HEK293 (cell line): ENCODE data around the gene LANCL2.
A peak's percentile ranks its signal among the peaks of the same experiment; 100 is the strongest.
"Not testable (repeated sequence)": the region's sequence is repeated elsewhere in the genome, so short reads cannot be mapped to it uniquely, and the experiment has no call there.

ENCODE experiments used
- CTCF ChIA-PET: fragments of 350-600 bp; formaldehyde crosslinking; extraction: SDS; loops from one replicate; lab custom pipeline; 2021; ENCODE audit warnings: antibody characterized with exemption; lab: Yijun Ruan, JAX
- POLR2A ChIA-PET: fragments of 300-600 bp; formaldehyde crosslinking; extraction: SDS; loops from one replicate; lab custom pipeline; 2020; ENCODE audit warnings: antibody characterized with exemption, inconsistent platforms; lab: Yijun Ruan, JAX
- H3K27ac ChIP-seq: fragments of 200-500 bp; sonication (Bioruptor generic); 2 replicates; pipeline ENCODE4 v1.5.1; 2014; ENCODE audit warnings: low read depth, low read length, control low read depth, inconsistent platforms; ENCODE audit errors: extremely low read depth
- H3K36me3 ChIP-seq, 2 experiments: fragments of 200-500 bp in 1 of 2; sonication (Bioruptor generic) in 1 of 2; 1 replicate in 1 of 2; 2 replicates in 1 of 2; pipeline ENCODE4 v1.5.1; 2014 to 2017; ENCODE audit warnings: inconsistent platforms in 2 of 2, low read length in 2 of 2; ENCODE audit not compliant: control insufficient read depth in 2 of 2, insufficient read depth in 1 of 2
- H3K4me1 ChIP-seq: fragments of 200-500 bp; sonication (Bioruptor generic); 2 replicates; pipeline ENCODE4 v1.5.1; 2014; ENCODE audit warnings: mild to moderate bottlenecking, low read length, inconsistent platforms; ENCODE audit not compliant: control insufficient read depth, insufficient read depth
- H3K4me3 ChIP-seq: 2 replicates; pipeline ENCODE4 v1.5.1; 2011; ENCODE audit warnings: low read depth, mild to moderate bottlenecking, control low read depth, low read length, moderate library complexity
- H3K9me3 ChIP-seq: fragments of 200-500 bp; sonication (Bioruptor generic); 2 replicates; pipeline ENCODE4 v1.5.1; 2014; ENCODE audit warnings: low read depth, low read length, inconsistent platforms; ENCODE audit not compliant: control insufficient read depth, insufficient read depth
- EGR2 ChIP-seq: fragments of 450-650 bp; formaldehyde crosslinking; IDR thresholded peaks from 2 replicates; pipeline ENCODE4 v1.5.1; 2016; ENCODE audit warnings: low read depth, missing biosample characterization, missing genetic modification characterization
- FEZF1 ChIP-seq: fragments of 450-650 bp; formaldehyde crosslinking; IDR thresholded peaks from 2 replicates; pipeline ENCODE4 v1.5.1; 2016; ENCODE audit warnings: missing biosample characterization, missing genetic modification characterization
- PRDM6 ChIP-seq: fragments of 450-650 bp; formaldehyde crosslinking; IDR thresholded peaks from 2 replicates; pipeline ENCODE4 v1.5.1; 2017; ENCODE audit warnings: missing biosample characterization, missing genetic modification characterization
- TRIM28 ChIP-seq: IDR thresholded peaks from 2 replicates; pipeline ENCODE4 v1.6.1; 2011; ENCODE audit warnings: low read length, control low read depth, borderline replicate concordance
- YY2 ChIP-seq: fragments of 450-650 bp; formaldehyde crosslinking; IDR thresholded peaks from 2 replicates; pipeline ENCODE4 v1.5.1; 2016; ENCODE audit warnings: missing biosample characterization, missing genetic modification characterization
- ZBTB10 ChIP-seq: fragments of 450-650 bp; formaldehyde crosslinking; IDR thresholded peaks from 2 replicates; pipeline ENCODE4 v1.5.1; 2016; ENCODE audit warnings: missing biosample characterization, missing genetic modification characterization
- ZEB2 ChIP-seq: fragments of 450-650 bp; formaldehyde crosslinking; IDR thresholded peaks from 2 replicates; pipeline ENCODE4 v1.5.1; 2016; ENCODE audit warnings: missing biosample characterization, missing genetic modification characterization
- ZNF174 ChIP-seq: fragments of 450-650 bp; formaldehyde crosslinking; IDR thresholded peaks from 2 replicates; pipeline ENCODE4 v1.5.0; 2017; ENCODE audit warnings: missing biosample characterization, mild to moderate bottlenecking, missing genetic modification characterization
- ZNF239 ChIP-seq: fragments of 450-650 bp; formaldehyde crosslinking; IDR thresholded peaks from 2 replicates; pipeline ENCODE4 v1.5.1; 2016; ENCODE audit warnings: missing biosample characterization, missing genetic modification characterization
- ZNF266 ChIP-seq: fragments of 450-650 bp; formaldehyde crosslinking; IDR thresholded peaks from 2 replicates; pipeline ENCODE4 v1.5.1; 2016; ENCODE audit warnings: missing biosample characterization, missing genetic modification characterization, low read depth
- ZNF37A ChIP-seq: fragments of 450-650 bp; IDR thresholded peaks from 2 replicates; pipeline ENCODE4 v1.5.1; 2018; ENCODE audit warnings: missing biosample characterization, missing genetic modification characterization
- ZNF521 ChIP-seq: fragments of 450-650 bp; formaldehyde crosslinking; IDR thresholded peaks from 2 replicates; pipeline ENCODE4 v1.5.1; 2017; ENCODE audit warnings: missing biosample characterization, mild to moderate bottlenecking, missing genetic modification characterization
- ZNF654 ChIP-seq: fragments of 450-650 bp; formaldehyde crosslinking; IDR thresholded peaks from 2 replicates; pipeline ENCODE4 v1.5.1; 2016; ENCODE audit warnings: low read depth, missing biosample characterization, missing genetic modification characterization
- ZNF658 ChIP-seq: fragments of 450-650 bp; formaldehyde crosslinking; IDR thresholded peaks from 2 replicates; pipeline ENCODE4; 2016; ENCODE audit warnings: missing biosample characterization, missing genetic modification characterization
- ZNF670 ChIP-seq: fragments of 450-650 bp; formaldehyde crosslinking; IDR thresholded peaks from 2 replicates; pipeline ENCODE4 v1.5.1; 2016; ENCODE audit warnings: missing biosample characterization, missing genetic modification characterization, low read depth
- ZNF837 ChIP-seq: fragments of 450-650 bp; formaldehyde crosslinking; IDR thresholded peaks from 2 replicates; pipeline ENCODE4 v1.5.1; 2016; ENCODE audit warnings: missing biosample characterization, missing genetic modification characterization

LANCL2 gene

GRCh38 chr7:55413442-55413841 lies 48.3 kb downstream of the LANCL2 start:
- Histone ChIP-seq H3K9me3 (no peaks in the 10 kb centered on the region), H3K4me3 (no peak overlapping the region)
- TF ChIP-seq ZNF521 (tag by site-specific recombination) = no peak
- no peak for TF ChIP-seq ZEB2 (tag by site-specific recombination)
- TF ChIP-seq ZNF670 (tag by site-specific recombination) = no peak
- no peak for TF ChIP-seq ZNF239 (tag by site-specific recombination)
- no peak for TF ChIP-seq ZNF37A (tag by site-specific recombination)
- no peak for TF ChIP-seq FEZF1 (tag by site-specific recombination)
- TF ChIP-seq, all 188 proteins: peak for 0
- no peaks in the 10 kb centered on the region for H3K4me1 ChIP-seq
- CTCF ChIA-PET = interaction anchor here (0.6 to 2.5 kb wide), 6 partner anchors 7 to 581 kb away, joined by 3 to 22 read pairs (median 4); no protein-coding TSS in a partner anchor
- POLR2A ChIA-PET = no interaction called here
- no peak overlapping the region for H3K27ac ChIP-seq
- peaks cover 0 to 4% of the 10 kb centered on the region in 2 experiments; a peak in 1 of 3 replicates for H3K36me3 ChIP-seq

- H3K36me3 ChIP-seq = peaks cover 0 to 4% of the 10 kb centered on the region in 2 experiments; a peak in 1 of 3 replicates
- TF ChIP-seq TRIM28 = no peak
- no peak for TF ChIP-seq YY2
- no peak for TF ChIP-seq ZNF658
- peak; percentile 48 for TF ChIP-seq ZNF654
- TF ChIP-seq ZNF837 = no peak
- no peak for TF ChIP-seq ZNF174 (tag by site-specific recombination)
- TF ChIP-seq ZNF266 (tag by site-specific recombination) = no peak
- no peaks in the 10 kb centered on the region for H3K9me3 ChIP-seq
- no peak overlapping the region for H3K27ac ChIP-seq
- POLR2A ChIA-PET = interaction anchor here (0.6 kb wide), 2 partner anchors 32 to 635 kb away, joined by 3 read pairs; no protein-coding TSS in a partner anchor
- no peak overlapping the region for H3K4me3 ChIP-seq
- CTCF ChIA-PET = interaction anchor here (0.7 to 1.6 kb wide), 25 partner anchors 9 to 656 kb away, joined by 3 to 14 read pairs (median 5); no protein-coding TSS in a partner anchor
- H3K4me1 ChIP-seq = no peaks in the 10 kb centered on the region
Measured at GRCh38 chr7:55415173-55415778, 50.1 kb downstream of the LANCL2 start.

GRCh38 chr7:55417456-55417855 lies 52.3 kb downstream of the LANCL2 start:
- POLR2A ChIA-PET, H3K27ac ChIP-seq, H3K36me3 ChIP-seq, H3K9me3 ChIP-seq, H3K4me1 ChIP-seq, H3K4me3 ChIP-seq, CTCF ChIA-PET: not testable (repeated sequence)

GRCh38 chr7:55420530-55420929 lies 55.4 kb downstream of the LANCL2 start:
- POLR2A ChIA-PET = interaction anchor here (0.7 kb wide), 1 partner anchor 614 kb away, joined by 6 read pairs; no protein-coding TSS in a partner anchor
- CTCF ChIA-PET = interaction anchor here (0.5 to 1.6 kb wide), 4 partner anchors 7 to 646 kb away, joined by 3 to 7 read pairs (median 3); no protein-coding TSS in a partner anchor
- TF ChIP-seq ZBTB10 (tag by site-specific recombination) (no peak), PRDM6 (tag by site-specific recombination) (peak; percentile 17; the same call in 1 of the 2 replicates), EGR2 (peak; percentile 21; the same call in 1 of the 2 replicates)
- no peak overlapping the region for H3K4me3 ChIP-seq
- peaks cover 4% of the 10 kb centered on the region; the same call in 1 of the 2 replicates for H3K4me1 ChIP-seq
- peaks cover 4 to 5% of the 10 kb centered on the region in 2 experiments; a peak in 2 of 3 replicates for H3K36me3 ChIP-seq
- no peak overlapping the region for H3K27ac ChIP-seq
- no peaks in the 10 kb centered on the region for H3K9me3 ChIP-seq
